Eye (tissue), 1 donor: ENCODE results near the gene ZNF358.

ENCODE experiments used
- DNase-seq: peaks from one replicate; pipeline ENCODE4 v3.0.0-alpha.2; 2015

The ZNF358 gene

GRCh38 chr19:7564866-7565265 lies 49.0 kb downstream of the ZNF358 start:
- no peak for DNase-seq

GRCh38 chr19:7565332-7565731 lies 49.4 kb downstream of the ZNF358 start:
- no peak for DNase-seq
